Left kidney (tissue), 2 donors: ENCODE measurements around the gene INPP5D. TPM values are rescaled to one million over a fixed set of nuclear protein-coding genes. Genes with fewer than 3 reads are reported as not detected.
"Not testable (repeated sequence)": the region's sequence is repeated elsewhere in the genome, so short reads cannot be mapped to it uniquely, and the experiment has no call there.

Experiments used
- DNase-seq: peaks from one replicate; pipeline ENCODE4 v3.0.0-alpha.2; 2013
- polyA plus RNA-seq: library from polyadenylated mRNA; unstranded; fragments of 120-200 nt; gene quantifications from one replicate; pipeline ENCODE4 v1.2.1, GENCODE V29; 2013; ENCODE audit not compliant: insufficient read length

Gene INPP5D
- polyA plus RNA-seq, 1 donor: 6.6 TPM

DNA sequence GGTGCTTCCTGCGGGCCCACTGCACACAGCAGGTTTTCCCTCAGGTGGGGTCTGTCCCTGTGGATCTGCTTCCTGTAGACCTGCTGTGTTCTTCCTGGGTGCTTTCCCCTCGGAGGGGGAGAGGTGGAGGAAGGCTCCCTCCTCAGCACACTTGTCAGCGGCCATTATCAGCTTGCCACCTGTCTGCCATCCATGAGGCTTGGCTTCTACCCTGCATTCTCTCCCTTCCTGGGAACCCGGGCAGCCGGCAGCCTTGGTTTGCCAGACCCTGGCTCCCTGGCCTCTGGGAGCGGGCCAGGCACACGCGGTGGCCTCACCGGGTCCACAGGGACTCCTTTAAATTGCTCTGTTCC lies 58.5 kb downstream of the INPP5D start:
- DNase-seq: no peak

GRCh38 chr2:233119123-233119522 lies 59.0 kb downstream of the INPP5D start:
- no peak for DNase-seq

- DNase-seq: no peak
Observed at GRCh38 chr2:233119806-233120205, 59.7 kb downstream of the INPP5D start.

GRCh38 chr2:233120459-233120858 lies 60.3 kb downstream of the INPP5D start:
- DNase-seq: no peak

GRCh38 chr2:233121856-233122255 lies 61.7 kb downstream of the INPP5D start:
- DNase-seq: no peak

DNA sequence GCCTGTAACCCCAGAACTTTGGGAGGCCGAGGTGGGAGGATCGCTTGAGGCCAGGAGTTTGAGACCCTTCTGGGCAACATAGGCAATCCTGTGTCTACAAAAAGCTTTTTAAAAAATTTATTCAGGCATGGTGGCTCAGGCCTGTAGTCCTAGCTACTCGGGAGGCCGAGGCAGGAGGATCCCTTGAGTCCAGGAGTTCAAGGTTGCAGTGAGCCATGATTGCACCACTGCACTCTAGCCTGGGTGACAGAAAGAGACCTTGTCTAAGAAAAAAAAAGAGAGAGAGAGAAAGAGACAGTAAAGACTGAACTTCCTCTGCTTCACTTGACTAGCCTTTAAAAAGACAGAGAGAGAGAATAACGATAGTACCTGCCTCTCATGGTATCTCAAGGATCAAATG lies 62.4 kb downstream of the INPP5D start:
- no peak for DNase-seq

- not testable (repeated sequence) for DNase-seq
Observed at GRCh38 chr2:233123576-233123975, 63.4 kb downstream of the INPP5D start.

- no peak for DNase-seq
Observed at GRCh38 chr2:233124421-233125080, 64.4 kb downstream of the INPP5D start.

GRCh38 chr2:233125455-233126065 lies 65.4 kb downstream of the INPP5D start:
- DNase-seq: no peak

DNA sequence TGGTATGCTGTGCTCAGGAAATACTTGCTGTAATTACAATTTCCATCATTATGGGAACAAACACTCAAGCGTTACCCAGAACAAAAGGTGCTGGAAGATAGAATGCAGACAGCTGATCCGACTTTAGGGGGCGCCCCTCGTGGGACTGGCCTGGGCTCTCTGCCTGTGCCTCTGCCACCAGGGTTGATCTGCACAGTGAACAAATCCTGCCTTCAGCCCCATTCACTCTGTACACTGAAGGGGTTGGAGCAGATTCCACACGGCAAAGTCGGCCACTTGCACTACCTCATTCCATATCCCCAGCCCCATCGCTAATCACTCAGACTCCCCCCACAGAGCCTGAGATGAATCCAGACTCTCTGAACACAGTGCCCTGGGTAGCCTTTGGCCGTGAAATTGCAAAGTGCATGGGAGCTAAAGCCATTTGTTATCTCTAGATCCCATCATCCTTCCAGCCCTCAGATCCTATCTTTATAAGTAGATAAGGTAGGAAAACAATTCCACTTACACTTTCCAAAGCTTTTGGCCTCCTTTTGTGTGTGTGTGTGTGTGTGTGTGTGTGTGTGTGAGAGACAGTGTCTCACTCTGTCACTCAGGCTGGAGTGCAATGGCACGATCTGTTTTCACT lies 69.3 kb downstream of the INPP5D start:
- DNase-seq: no peak

DNA sequence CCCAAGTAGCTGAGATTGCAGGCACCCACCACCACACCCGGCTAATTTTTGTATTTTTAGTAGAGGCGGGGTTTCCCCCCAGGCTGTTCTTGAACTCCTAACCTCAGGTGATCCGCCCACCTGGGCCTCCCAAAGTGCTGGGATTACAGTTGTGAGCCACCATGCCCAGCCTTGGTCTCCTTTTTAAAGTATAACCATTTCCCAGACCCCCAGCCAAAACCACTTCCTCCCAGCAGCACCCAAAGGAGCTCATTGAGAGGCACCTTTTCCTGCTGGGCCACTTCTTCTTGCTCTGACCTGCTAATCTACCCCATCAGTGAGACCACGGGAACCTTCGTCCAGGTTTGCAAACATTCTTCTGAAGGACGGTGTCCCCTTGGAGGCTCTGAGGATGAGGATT lies 69.9 kb downstream of the INPP5D start:
- no peak for DNase-seq

DNA sequence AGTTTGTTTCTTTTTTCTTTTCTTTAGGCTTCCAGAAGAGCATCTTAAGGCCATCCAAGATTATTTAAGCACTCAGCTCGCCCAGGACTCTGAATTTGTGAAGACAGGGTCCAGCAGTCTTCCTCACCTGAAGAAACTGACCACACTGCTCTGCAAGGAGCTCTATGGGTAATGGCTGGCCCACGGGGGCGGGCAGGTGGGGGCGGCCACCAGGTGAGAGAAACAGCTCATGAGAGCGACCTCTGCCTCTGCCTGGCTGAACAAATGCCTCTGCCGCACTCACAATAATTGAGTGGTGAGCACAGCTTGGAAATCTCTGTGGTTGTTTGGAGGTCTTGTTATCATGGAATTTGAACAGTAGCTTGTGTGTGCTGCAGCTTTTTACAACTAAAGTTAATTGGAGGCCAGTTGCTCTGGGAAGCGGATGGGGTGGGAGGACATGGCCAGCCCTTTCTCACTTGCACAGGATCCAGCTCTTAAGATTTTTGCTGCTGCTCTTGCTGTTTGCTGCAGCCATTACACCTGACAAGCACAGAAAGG lies 70.4 kb downstream of the INPP5D start:
- no peak for DNase-seq

DNA sequence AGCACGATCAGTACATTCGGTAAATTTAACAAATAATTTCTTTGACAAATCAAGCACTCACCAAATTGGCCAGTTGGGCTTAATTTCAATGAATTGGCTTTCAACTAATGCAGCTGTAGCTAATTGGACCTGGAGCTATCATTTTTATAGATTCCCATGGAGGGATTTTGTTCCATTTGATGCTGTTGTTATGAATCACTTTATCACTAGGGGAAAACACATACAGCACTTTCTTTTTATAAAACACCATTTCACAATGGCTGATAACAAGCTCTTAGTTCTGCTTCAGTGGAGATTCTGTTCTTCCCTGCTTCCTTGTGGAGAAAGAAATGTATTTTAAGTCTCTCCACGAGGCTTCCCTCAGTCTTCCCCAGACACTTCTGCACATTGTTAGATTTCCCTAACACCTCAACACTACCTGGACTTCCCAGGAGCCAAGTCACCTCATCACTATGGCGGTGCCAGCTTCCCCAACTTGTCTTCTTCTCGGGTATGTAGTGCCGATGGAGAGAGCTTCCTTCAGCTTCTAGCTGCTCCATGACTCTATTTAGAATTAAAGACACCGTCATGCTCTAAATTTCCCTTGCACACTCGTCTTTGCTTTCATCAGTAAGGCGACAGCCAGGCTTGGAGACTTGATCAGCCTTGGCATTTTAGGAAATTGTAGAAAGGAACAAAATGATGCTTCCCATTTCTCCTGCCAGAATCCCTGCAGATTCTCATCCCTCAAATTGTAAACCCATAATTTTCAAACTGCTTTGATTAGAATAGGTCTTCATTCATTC lies 72.0 kb downstream of the INPP5D start:
- no peak for DNase-seq

DNA sequence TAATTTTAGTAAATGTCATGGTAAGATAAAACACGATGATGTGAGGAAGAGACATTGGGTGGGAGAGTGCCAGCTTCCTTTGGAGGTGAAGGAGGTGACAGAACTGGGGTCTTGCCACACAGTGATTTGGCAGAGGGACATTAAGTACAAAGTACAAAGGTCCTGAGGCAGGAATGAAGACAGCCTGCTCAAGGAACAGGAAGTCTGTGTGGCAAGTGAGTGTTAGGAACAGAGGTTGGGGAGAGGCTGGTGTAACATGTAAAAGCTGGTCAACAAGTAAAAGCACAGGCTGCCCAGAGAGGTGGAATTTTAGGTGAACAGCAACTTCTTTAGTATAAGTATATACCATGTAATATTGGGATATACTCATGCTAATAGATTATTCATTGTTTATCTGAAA lies 73.1 kb downstream of the INPP5D start:
- DNase-seq: no peak

DNA sequence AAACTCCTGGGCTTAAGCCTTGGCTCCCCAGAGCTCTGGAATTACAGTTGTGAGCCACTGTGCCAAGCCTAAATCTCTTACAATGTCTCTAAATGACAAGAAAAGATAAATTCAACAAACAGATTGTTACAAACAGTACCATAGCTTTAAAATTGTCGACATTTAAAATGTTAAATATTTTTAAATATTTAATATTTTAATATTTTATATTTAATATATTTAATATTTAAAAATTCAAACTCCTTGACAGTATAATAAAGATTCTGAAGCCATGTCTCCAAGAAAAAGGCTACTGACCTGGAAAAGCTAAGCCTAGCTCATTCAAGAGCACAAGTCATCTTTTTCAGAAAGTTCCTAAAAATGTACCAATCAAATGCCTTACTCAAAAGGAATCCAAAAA lies 75.3 kb downstream of the INPP5D start:
- DNase-seq: no peak

- DNase-seq: no peak
Observed at GRCh38 chr2:233137040-233137439, 76.9 kb downstream of the INPP5D start.

- DNase-seq: no peak
Observed at GRCh38 chr2:233140077-233140585, 80.0 kb downstream of the INPP5D start.

DNA sequence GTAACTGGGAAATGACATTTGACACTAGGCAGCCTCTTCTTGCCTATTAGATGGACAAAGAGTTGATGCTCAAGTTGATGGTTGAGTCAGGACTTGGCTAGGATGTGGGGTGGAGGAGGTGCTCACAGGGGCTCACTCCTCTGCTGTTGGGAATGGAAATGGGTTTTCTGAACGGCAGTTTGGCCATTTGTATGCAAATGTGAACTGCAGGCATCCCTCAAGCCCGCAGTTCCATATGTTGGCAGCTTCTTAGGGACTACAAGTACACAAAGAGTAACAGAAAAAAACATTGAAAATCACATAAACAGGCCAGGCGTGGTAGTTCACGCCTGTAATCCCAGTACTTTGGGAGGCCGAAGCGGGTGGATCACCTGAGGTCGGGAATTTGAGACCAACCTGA lies 80.8 kb downstream of the INPP5D start:
- no peak for DNase-seq

DNA sequence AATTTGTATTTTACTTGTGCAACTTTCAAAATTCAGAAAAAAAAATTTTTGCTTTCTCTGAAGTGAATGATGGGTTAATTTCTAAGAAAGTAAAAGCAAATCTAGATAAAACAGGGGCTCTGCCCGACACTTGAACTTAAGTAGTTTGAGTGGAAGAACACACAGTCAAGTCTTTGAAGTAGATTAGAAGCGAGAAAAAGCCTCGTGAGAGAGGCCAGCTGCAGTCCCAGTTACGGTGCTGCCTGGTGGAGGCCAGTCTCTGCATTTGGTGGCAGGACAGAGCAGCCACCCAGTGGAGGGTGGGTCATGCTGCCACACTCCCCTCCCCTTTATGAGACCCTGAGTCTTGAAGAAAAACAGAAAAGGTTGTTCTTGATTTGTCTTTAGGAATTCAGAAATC lies 81.8 kb downstream of the INPP5D start:
- no peak for DNase-seq

- no peak for DNase-seq
Observed at GRCh38 chr2:233142355-233142897, 82.3 kb downstream of the INPP5D start.

DNA sequence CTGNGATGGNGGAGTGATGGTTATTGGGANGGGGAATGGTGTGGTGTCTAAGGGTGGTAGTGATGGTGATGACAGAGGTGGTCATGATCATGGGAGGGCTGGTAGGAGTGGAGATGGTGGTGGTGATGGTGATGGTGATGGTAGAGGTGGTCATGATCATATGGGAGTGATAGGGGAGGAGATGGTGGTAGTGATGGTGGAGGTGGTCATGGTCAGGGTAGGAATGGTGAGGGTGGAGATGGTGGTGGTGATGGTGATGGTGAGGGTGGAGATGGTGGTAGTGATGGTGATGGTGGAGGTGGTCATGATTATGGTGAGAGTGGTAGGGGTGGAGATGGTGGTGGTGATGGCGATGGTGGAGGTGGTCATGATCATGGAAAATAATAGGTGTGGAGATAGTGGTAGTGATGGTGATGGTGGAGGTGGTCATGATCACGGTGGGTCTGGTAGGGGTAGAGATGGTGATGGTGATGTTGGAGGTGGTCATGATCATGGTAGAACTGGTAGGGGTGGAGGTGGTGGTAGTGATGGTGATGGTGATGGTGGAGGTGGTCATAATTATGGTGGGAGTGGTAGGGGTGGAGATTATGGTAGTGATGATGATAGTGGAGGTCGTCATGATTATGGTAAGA lies 83.7 kb downstream of the INPP5D start:
- no peak for DNase-seq

GRCh38 chr2:233145726-233146125 lies 85.6 kb downstream of the INPP5D start:
- DNase-seq: no peak
